HEK293T (cell line): ENCODE measurements around the gene RRBP1.

Source experiments
- CTCF ChIA-PET: fragments of 350-600 bp; formaldehyde crosslinking; extraction: SDS; loops from one replicate; lab custom pipeline; 2021; ENCODE audit warnings: antibody characterized with exemption, inconsistent platforms; lab: Yijun Ruan, JAX
- POLR2A ChIA-PET: fragments of 350-600 bp; formaldehyde crosslinking; extraction: SDS; loops from one replicate; lab custom pipeline; 2020; ENCODE audit warnings: antibody characterized with exemption, inconsistent platforms; lab: Yijun Ruan, JAX
- DNase-seq: peaks from one replicate; pipeline ENCODE4 v3.0.0; 2012; ENCODE audit warnings: mixed read lengths; ENCODE audit errors: extremely low spot score
- ARNT ChIP-seq: fragments of 450-650 bp; IDR thresholded peaks from 2 replicates; pipeline ENCODE4 v1.6.1; 2017; ENCODE audit warnings: mild to moderate bottlenecking
- BHLHE40 ChIP-seq: fragments of 450-650 bp; IDR thresholded peaks from 2 replicates; pipeline ENCODE4 v1.6.1; 2016; ENCODE audit warnings: mild to moderate bottlenecking, moderate library complexity, borderline replicate concordance
- CTBP1 ChIP-seq: fragments of 450-650 bp; IDR thresholded peaks from 2 replicates; pipeline ENCODE4 v1.6.1; 2016; ENCODE audit warnings: borderline replicate concordance
- ELF4 ChIP-seq: fragments of 450-650 bp; IDR thresholded peaks from 2 replicates; pipeline ENCODE4 v1.6.1; 2017; ENCODE audit warnings: antibody characterized with exemption
- FOXA1 ChIP-seq: fragments of 450-650 bp; IDR thresholded peaks from 2 replicates; pipeline ENCODE4 v1.6.1; 2016; ENCODE audit warnings: mild to moderate bottlenecking
- FOXK2 ChIP-seq: fragments of 450-650 bp; IDR thresholded peaks from 2 replicates; pipeline ENCODE4 v1.6.1; 2016; ENCODE audit warnings: mild to moderate bottlenecking
- FOXM1 ChIP-seq: fragments of 450-650 bp; IDR thresholded peaks from 2 replicates; pipeline ENCODE4 v1.6.1; 2017; ENCODE audit warnings: mild to moderate bottlenecking, borderline replicate concordance
- HDGF ChIP-seq: fragments of 450-650 bp; IDR thresholded peaks from 2 replicates; pipeline ENCODE4 v1.6.1; 2017; ENCODE audit warnings: antibody characterized with exemption, borderline replicate concordance
- L3MBTL2 ChIP-seq: fragments of 450-650 bp; conservative IDR thresholded peaks from 2 replicates; pipeline ENCODE4 v1.6.1; 2016; ENCODE audit warnings: mild to moderate bottlenecking
- LEF1 ChIP-seq: fragments of 450-650 bp; IDR thresholded peaks from 2 replicates; pipeline ENCODE4 v1.6.1; 2017; ENCODE audit warnings: mild to moderate bottlenecking, borderline replicate concordance
- NFRKB ChIP-seq: fragments of 450-650 bp; IDR thresholded peaks from 2 replicates; pipeline ENCODE4 v1.6.1; 2016; ENCODE audit warnings: mild to moderate bottlenecking, moderate library complexity
- SP1 ChIP-seq: fragments of 450-650 bp; IDR thresholded peaks from 2 replicates; pipeline ENCODE4 v1.6.1; 2017
- SUZ12 ChIP-seq: fragments of 450-650 bp; IDR thresholded peaks from 2 replicates; pipeline ENCODE4 v1.6.1; 2016; ENCODE audit warnings: mild to moderate bottlenecking
- TARDBP ChIP-seq: fragments of 450-650 bp; IDR thresholded peaks from 2 replicates; pipeline ENCODE4 v1.6.1; 2016
- ZNF384 ChIP-seq: fragments of 450-650 bp; IDR thresholded peaks from 2 replicates; pipeline ENCODE4 v1.6.1; 2016
- TF ChIP-seq, protein P1 (sequence below): fragments of 450-650 bp; IDR thresholded peaks from 2 replicates; pipeline ENCODE4 v1.6.1; 2016

RRBP1 gene

GRCh38 chr20:17643531-17644188, 38.4 kb downstream of the RRBP1 start:
- no peak for TF ChIP-seq FOXK2
- no peak for DNase-seq
- ChIA-PET CTCF (no interaction called here), POLR2A (interaction anchor here (1.1 kb wide), 1 partner anchor 74 kb away, joined by 3 read pairs; the partner anchor contains the start of gene DSTN)

- POLR2A ChIA-PET = interaction anchor here (1.1 kb wide), 1 partner anchor 72 kb away, joined by 3 read pairs; the partner anchor contains the start of gene DSTN
- CTCF ChIA-PET = no interaction called here
- no peak for TF ChIP-seq FOXA1
- TF ChIP-seq ELF4 = no peak
- no peak for TF ChIP-seq CTBP1
- TF ChIP-seq FOXM1 = no peak
- DNase-seq = no peak
Measured at GRCh38 chr20:17642404-17643269, 39.4 kb downstream of the RRBP1 start.

DNA sequence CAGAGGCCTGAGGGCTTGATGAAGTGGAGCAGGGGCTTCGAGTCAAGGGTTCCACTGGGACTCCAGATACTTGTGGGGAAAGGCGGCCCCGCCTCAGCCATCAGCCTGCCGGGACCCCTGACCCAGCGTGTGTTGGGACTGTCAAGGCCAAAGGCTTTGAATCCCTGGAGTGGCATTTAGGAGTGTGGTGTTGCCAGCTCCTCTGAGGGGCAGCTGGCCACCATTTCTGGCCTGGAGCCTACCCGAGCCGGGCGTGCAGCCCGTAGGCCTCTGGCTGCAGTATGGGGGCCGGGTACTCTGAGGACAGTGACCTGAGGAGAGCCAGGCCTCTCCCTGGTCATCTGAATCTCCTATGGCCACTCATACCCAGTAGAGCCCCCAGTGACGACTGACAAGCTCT, 40.0 kb downstream of the RRBP1 start:
- DNase-seq = no peak
- TF ChIP-seq SUZ12 (no peak), BHLHE40 (no peak), FOXM1 (no peak), CTBP1 (no peak), TARDBP (no peak)
- ChIA-PET CTCF (no interaction called here), POLR2A (no interaction called here)

DNA sequence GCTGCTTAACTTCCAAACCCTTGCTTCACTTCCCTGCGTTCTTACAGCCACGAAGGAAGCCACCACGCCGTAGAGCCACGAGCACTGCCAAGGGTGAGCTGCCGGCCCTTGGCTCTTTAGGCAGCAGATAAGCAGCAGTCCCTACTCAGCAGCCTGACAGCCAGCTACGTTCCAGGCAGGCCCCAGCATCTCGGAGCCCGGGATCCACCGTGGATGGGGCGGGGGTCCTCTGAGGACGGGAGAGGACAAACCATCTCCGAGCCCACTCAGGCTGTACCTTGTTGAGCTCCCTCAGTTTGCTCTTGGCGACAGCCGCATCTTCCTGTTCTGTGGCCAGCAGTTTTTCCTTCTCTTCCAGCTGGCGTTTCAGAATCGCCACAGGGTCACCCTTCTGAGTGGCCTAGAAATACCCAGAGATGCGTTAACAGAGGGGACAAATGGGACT, 40.5 kb downstream of the RRBP1 start:
- TF ChIP-seq L3MBTL2 = no peak
- no peak for TF ChIP-seq SP1
- TF ChIP-seq HDGF = no peak
- no peak for TF ChIP-seq FOXM1
- TF ChIP-seq ELF4 = no peak
- TF ChIP-seq NFRKB = no peak
- POLR2A ChIA-PET = no interaction called here
- CTCF ChIA-PET = no interaction called here
- no peak for DNase-seq

DNA sequence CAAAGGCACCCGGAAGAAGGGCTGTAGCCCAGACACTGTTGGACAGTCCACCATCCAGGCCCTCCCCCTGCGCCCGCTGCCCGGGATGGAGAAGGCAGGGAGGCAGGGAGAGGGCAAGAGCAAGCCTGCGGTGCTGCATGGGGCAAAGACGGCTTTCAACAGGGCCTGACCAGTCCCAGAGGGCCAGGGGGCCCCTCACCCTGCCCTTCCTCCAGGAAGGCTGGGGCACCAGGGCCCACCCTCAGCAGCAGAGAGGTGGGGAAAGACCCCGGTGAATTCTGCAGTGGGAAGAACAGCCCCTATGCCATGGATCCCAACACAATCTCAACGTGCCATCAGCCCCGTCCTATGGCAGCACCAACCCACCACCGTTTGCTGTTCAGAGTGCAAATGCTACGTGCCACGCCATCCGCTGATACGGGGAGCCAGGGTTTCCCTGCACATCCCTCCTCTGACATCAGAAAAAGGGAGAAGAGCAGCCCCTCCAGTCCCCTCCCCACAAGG, 41.1 kb downstream of the RRBP1 start:
- POLR2A ChIA-PET = no interaction called here
- CTCF ChIA-PET = no interaction called here
- no peak for DNase-seq
- TF ChIP-seq TARDBP = no peak
- TF ChIP-seq ZNF384 = no peak
- no peak for TF ChIP-seq L3MBTL2
- no peak for TF ChIP-seq FOXM1
- no peak for TF ChIP-seq CTBP1
- TF ChIP-seq, protein P1, sequence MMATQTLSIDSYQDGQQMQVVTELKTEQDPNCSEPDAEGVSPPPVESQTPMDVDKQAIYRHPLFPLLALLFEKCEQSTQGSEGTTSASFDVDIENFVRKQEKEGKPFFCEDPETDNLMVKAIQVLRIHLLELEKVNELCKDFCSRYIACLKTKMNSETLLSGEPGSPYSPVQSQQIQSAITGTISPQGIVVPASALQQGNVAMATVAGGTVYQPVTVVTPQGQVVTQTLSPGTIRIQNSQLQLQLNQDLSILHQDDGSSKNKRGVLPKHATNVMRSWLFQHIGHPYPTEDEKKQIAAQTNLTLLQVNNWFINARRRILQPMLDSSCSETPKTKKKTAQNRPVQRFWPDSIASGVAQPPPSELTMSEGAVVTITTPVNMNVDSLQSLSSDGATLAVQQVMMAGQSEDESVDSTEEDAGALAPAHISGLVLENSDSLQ = no peak
- no peak for TF ChIP-seq ELF4
- no peak for TF ChIP-seq ARNT

DNA sequence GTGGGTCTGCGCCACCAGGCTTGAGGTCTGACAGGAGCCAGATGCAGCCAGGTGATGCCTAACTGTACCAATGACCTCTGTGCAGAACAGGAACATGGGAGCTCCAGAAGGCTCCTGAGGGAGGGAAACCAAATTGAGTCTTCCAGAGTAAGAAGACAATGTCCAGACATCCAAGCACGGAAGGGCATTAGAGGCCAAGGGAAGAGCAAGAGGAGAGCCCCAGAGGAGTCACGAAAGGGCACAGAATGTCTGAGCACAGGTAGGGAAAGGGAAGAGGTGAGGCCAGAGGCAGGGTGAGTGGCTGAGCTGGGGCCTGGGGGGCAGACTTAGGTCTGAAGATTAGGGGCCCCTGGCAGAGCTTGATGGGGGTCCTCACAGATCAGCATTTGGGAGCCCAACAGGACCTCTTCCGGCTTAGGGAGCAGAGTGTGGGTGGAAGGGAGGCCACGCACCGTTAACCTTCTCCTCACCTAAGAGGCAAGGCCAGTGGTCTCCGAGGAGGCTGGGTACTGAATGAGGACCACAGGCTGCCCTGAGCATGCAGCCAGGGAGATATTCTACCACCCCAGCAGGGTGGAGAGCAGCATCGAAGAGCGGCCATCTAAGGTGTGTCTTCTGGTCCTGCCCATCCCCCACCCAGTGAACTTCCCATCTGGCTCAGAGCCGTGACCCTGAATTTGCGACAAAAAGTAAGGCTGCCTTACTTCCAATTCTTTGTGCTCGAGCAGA, 41.7 kb downstream of the RRBP1 start:
- no peak for DNase-seq

DNA sequence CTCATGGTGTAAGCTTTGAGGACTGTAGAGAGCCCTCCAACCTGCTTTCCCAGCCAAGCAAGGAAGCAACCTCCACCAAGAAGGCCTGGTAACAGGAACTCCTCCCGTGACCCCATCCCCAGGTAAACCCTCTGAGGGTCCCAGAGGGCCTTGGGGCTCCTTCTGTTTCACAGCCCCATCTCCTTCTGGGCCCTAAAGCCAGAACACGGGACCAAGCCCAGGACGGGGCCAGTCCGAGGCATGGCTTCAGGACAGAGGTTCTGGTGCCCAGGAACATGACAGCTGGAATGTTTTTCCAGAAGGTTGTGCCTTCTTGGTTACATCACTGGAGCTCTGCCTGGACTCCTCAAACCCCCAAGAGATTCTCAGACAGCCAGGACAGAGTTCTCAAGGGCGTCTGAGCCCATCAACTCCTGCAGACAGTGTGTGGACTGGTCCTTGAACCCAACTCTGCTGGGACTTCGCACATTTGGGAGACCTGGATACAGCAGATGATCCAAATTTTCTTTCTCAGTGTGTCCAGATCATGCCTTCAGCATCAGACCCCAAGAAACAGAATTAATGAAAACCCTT, 43.1 kb downstream of the RRBP1 start:
- ChIA-PET CTCF (no interaction called here), POLR2A (no interaction called here)
- TF ChIP-seq BHLHE40 (no peak), LEF1 (no peak), SP1 (no peak), NFRKB (no peak), ZNF384 (no peak), ARNT (no peak)
- TF ChIP-seq, protein P1 = no peak
- DNase-seq = no peak

More for the DNA sequence above, 41.7 kb downstream of the RRBP1 start:
- ChIA-PET CTCF (no interaction called here), POLR2A (no interaction called here)
- TF ChIP-seq, protein P1 = no peak
- TF ChIP-seq ZNF384 = no peak
